ENCODE results near the gene FSCN2. TPM values are rescaled to one million over a fixed set of nuclear protein-coding genes. Genes with fewer than 3 reads are reported as not detected.

The FSCN2 gene
- total RNA-seq, 1 donor = 5.1 TPM

GRCh38 chr17:81556175-81556691 is 28.1 kb downstream of the FSCN2 start:
- Histone ChIP-seq H3K9me3 (ENCODE audit: low read depth, low read length) (no peaks in the 10 kb centered on the region), H3K79me2 (ENCODE audit: insufficient read depth, low read length) (peaks cover 15% of the 10 kb centered on the region), H3K4me1 (ENCODE audit: insufficient read depth, low read length) (peaks cover 43% of the 10 kb centered on the region), H3K4me3 (ENCODE audit: insufficient read depth, low read length) (no peak overlapping the region), H4K20me1 (ENCODE audit: insufficient read depth, low read length) (peaks cover 16% of the 10 kb centered on the region), H3K27me3 (ENCODE audit: insufficient read depth, low read length) (no peaks in the 10 kb centered on the region), H3K36me3 (ENCODE audit: insufficient read depth, low read length) (peaks cover 43% of the 10 kb centered on the region), H3K27ac (ENCODE audit: low read depth, low read length) (peak overlapping the region; percentile 1), H2AFZ (ENCODE audit: low read length) (no peak overlapping the region), H3K4me2 (ENCODE audit: insufficient read depth, low read length) (no peak overlapping the region)
- TF ChIP-seq CTCF (IDR thresholded peaks at IDR 0.05; ENCODE audit: extremely low read depth, low read depth, low read length) = no peak
- DNase-seq (ENCODE audit: insufficient read length, low spot score, missing footprints) = peak; percentile 86

- H3K36me3 ChIP-seq (ENCODE audit: insufficient read depth, low read length) = peaks cover 43% of the 10 kb centered on the region
- H3K9me3 ChIP-seq (ENCODE audit: low read depth, low read length) = no peaks in the 10 kb centered on the region
- DNase-seq (ENCODE audit: insufficient read length, low spot score, missing footprints) = peak; percentile 47
- H4K20me1 ChIP-seq (ENCODE audit: insufficient read depth, low read length) = peaks cover 12% of the 10 kb centered on the region
- no peak overlapping the region for H2AFZ ChIP-seq (ENCODE audit: low read length)
- H3K4me3 ChIP-seq (ENCODE audit: insufficient read depth, low read length) = no peak overlapping the region
- H3K4me1 ChIP-seq (ENCODE audit: insufficient read depth, low read length) = peaks cover 49% of the 10 kb centered on the region
- no peak for TF ChIP-seq CTCF (IDR thresholded peaks at IDR 0.05; ENCODE audit: extremely low read depth, low read depth, low read length)
- H3K27me3 ChIP-seq (ENCODE audit: insufficient read depth, low read length) = no peaks in the 10 kb centered on the region
- no peak overlapping the region for H3K27ac ChIP-seq (ENCODE audit: low read depth, low read length)
- peaks cover 8% of the 10 kb centered on the region for H3K79me2 ChIP-seq (ENCODE audit: insufficient read depth, low read length)
- H3K4me2 ChIP-seq (ENCODE audit: insufficient read depth, low read length) = no peak overlapping the region
Observed at GRCh38 chr17:81556863-81557262, 28.7 kb downstream of the FSCN2 start.

GRCh38 chr17:81557276-81558114 is 29.3 kb downstream of the FSCN2 start:
- H4K20me1 ChIP-seq (ENCODE audit: insufficient read depth, low read length) = peaks cover 12% of the 10 kb centered on the region

More at GRCh38 chr17:81557276-81558114, 29.3 kb downstream of the FSCN2 start:
- Histone ChIP-seq H3K79me2 (ENCODE audit: insufficient read depth, low read length) (peaks cover 4% of the 10 kb centered on the region), H3K36me3 (ENCODE audit: insufficient read depth, low read length) (peaks cover 49% of the 10 kb centered on the region), H2AFZ (ENCODE audit: low read length) (no peak overlapping the region), H3K27ac (ENCODE audit: low read depth, low read length) (no peak overlapping the region), H3K27me3 (ENCODE audit: insufficient read depth, low read length) (no peaks in the 10 kb centered on the region), H3K9me3 (ENCODE audit: low read depth, low read length) (no peaks in the 10 kb centered on the region), H3K4me3 (ENCODE audit: insufficient read depth, low read length) (no peak overlapping the region), H3K4me1 (ENCODE audit: insufficient read depth, low read length) (peaks cover 50% of the 10 kb centered on the region), H3K4me2 (ENCODE audit: insufficient read depth, low read length) (no peak overlapping the region)
- no peak for TF ChIP-seq CTCF (IDR thresholded peaks at IDR 0.05; ENCODE audit: extremely low read depth, low read depth, low read length)
- peak; percentile 67 for DNase-seq (ENCODE audit: insufficient read length, low spot score, missing footprints)

Measured in osteoblast (primary cell).